ENCODE measurements around the gene IFNA10.
"Not testable (repeated sequence)": the region's sequence is repeated elsewhere in the genome, so short reads cannot be mapped to it uniquely, and the experiment has no call there.

The IFNA10 gene

DNA sequence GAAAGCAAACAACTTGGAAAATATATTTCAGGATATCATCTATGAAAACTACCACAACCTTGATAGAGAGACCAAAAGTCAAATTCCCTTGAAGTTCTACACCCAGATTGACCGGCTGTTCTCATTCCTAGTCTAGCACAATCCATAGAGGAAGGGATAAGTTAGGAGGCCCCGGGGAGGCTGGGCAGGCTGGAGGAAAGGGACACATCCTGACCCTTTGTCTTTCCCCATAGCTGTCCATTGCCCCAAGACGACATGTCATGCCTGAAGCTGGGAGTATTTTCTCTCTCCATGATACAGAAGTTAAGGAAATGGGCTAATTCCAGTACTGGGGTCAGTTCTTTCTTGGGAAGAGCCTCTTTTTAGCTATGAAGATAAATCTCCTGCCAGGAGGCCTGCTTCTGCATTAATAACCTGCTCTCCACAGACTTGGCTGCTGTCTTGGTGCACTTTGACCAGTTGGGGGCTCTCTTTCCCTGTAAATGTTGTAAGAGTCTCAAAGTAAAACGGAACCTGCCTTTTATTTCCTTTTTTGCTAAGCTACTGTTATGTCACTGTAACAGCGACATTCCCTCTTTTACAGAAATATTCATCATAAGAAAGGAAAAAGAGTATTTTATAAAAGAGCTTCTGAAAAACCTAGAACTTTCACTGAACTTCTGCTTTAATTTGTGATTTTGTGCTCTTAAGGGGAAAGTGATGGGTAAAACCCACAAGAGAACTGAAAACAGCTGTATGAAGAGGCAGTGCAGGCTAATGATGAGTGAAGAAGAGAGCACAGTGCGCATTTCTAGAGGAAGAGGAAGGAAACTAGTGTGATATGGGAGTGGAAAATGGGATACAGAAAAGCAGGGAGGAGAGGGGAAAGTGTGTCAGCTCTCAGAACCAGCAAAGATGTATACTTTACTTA is 11.8 kb downstream of the IFNA10 start:
- not testable (repeated sequence) for DNase-seq (ENCODE audit: low spot score)

DNA sequence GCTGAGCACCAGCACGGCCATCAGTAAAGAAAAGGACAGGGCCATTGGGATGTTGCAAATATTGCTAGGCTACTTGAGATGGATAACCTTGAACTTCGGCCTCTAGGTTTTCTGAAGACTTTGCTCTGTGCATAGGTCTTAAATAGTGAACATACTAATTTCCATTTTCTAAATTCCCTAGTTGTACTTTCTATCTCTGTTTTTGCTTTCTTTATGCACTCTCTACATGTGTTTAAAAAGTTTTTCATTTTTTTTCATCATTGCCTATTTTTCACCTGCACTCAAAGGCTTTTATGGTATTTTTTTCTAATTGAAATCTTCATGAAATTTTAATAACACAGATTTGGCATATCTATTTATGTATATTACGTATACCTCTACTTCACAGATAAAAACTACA is 19.5 kb downstream of the IFNA10 start, which contains the start of gene IFNA4:
IFNA4 (minus strand) TSS at position 101 of the 400 bp plus-strand sequence; CDS start at position 45, 56 bp downstream.
- DNase-seq (ENCODE audit: low spot score): not testable (repeated sequence)

DNA sequence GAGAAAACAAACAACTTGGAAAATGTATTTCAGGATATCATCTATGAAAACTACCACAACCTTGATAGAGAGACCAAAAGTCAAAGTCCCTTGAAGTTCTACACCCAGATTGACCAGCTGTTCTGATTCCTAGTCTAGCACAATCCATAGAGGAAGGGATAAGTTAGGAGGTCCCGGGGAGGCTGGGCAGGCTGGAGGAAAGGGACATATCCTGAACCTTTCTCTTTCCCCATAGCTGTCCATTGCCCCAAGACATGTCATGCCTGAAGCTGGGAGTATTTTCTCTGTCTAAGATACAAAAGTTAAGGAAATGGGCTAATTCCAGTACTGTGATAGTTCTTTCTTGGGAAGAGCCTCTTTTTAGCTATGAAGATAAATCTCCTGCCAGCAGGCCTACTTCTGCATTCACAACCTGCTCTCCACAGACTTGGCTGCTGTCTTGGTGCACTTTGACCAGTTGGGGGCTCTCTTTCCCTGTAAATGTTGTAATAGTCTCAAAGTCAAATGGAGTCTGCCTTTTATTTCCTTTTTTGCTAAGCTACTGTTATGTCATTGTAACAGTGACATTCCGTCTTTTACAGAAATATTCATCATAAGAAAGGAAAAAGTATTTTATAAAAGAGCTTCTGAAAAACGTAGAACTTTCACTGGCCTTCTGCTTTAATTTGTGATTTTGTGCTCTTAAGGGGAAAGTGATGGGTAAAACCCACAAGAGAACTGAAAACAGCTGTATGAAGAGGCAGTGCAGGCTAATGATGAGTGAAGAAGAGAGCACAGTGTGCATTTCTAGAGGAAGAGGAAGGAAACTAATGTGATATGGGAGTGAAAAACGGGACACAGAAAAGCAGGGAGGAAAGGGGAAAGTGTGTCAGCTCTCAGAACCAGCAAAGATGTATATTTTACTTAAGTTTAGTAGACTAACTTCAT is 23.9 kb downstream of the IFNA10 start:
- DNase-seq (ENCODE audit: low spot score): not testable (repeated sequence)

DNA sequence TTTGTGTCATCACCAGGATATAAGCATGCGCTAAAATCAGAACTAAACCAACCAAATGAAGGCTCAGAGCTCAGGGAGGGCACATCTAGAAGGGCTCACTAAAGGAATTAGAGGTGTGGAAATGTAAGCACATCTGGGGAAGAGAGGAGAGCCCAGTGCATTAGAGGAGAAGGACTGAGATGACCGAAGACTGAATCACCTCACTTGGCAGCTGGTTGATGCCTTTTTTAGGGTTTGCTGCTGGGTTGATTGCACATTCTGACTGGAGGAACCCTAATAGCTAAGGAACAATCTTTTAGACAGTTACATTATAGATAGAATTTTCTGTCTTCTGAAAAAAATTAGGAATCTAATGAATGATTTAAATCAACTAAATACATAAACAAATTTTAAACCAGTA is 32.3 kb downstream of the IFNA10 start:
- no peak for DNase-seq (ENCODE audit: low spot score)

DNA sequence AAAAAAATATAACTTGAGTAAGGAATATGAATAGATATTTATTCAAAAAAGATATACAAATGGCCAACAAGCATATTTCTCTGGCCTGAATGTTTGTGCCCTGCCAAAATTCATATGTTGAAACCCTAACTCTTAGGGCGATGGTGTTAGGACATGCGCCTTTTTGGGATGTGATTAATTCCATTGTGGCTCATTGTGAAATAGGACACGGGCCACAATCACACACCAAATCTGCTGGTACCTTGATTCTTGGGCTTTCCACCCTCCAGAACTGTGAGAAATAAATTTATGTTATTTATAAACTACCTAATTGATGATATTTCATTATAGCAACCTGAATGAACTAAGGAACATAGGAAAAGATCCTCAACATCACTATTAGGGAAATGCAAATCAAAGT is 34.8 kb downstream of the IFNA10 start:
- no peak for DNase-seq (ENCODE audit: low spot score)

DNA sequence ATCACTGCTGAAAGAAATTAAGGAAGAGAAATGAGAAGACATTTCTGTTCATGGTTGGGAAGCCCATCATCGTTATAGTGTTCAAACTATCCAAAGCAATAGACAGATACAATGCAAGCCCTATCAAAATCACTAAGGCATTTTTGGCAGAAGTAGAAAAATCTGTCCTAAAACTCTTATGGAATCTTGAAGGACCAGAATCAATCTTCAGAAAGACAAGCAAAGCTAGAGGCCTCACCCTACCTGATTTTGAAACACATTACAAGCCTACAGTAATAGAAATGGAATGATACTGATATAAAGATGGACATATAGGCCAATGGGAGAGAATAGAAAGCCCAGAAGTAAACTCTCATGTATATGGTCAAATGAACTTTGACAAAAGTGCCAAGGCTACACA is 35.6 kb downstream of the IFNA10 start:
- no peak for DNase-seq (ENCODE audit: low spot score)

DNA sequence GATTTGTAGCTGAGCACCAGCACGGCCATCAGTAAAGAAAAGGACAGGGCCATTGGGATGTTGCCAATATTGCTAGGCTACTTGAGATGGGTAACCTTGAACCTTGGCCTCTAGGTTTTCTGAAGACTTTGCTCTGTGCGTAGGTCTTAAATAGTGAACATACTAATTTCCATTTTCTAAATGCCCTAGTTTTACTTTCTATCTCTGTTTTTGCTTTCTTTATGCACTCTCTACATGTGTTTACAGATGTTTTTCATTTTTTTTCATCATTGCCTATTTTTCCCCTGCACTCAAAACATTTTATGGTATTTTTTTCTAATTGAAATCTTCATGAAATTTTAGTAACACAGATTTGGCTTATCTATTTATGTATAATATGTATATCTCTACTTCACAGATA is 40.4 kb downstream of the IFNA10 start, which contains the start of gene IFNA21:
IFNA21 (minus strand) TSS at position 101 of the 400 bp plus-strand sequence; CDS start at position 53, 48 bp downstream.
- not testable (repeated sequence) for DNase-seq (ENCODE audit: low spot score)

DNA sequence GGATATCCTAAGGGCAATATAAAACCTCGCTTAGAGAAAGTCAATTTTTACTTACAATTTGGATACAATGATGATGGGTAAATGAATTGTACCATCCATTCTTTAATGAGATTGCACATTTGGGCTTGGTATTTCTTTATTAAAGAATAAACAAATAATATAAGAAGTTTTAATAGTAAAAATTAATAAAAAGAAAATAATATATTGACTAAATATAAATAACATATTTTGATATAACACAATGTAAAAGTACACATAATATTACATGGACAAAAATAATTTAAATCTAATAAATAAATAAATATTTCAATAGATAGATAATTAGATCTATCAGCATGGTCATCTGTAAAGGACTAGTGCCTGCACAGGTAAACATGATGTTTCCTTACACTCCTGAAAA is 41.4 kb downstream of the IFNA10 start:
- DNase-seq (ENCODE audit: low spot score): no peak

DNA sequence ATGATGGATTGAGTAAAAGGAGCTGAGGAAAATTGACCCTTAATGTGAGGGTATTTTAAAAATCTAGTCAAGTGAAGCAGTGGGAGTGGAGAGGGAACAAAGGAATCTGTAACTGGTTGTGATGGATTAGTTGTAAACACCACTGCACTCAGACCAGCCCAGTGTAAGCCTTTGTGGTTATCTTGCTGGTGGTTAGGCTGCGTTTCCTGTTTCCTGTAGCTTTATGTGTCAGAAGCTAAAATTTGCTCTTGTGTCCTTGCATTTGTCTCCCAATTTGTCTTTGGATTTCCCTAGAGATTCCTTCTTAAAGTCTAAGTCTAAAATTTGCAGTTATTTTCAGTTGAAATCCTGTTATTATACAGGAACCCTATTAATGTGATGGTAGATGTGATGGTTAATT is 46.8 kb downstream of the IFNA10 start:
- DNase-seq (ENCODE audit: low spot score): no peak

Data from ecto neural progenitor cell (in vitro differentiated cells).